Measurements from ENCODE around the gene PRKAR1B.

Gene PRKAR1B

DNA sequence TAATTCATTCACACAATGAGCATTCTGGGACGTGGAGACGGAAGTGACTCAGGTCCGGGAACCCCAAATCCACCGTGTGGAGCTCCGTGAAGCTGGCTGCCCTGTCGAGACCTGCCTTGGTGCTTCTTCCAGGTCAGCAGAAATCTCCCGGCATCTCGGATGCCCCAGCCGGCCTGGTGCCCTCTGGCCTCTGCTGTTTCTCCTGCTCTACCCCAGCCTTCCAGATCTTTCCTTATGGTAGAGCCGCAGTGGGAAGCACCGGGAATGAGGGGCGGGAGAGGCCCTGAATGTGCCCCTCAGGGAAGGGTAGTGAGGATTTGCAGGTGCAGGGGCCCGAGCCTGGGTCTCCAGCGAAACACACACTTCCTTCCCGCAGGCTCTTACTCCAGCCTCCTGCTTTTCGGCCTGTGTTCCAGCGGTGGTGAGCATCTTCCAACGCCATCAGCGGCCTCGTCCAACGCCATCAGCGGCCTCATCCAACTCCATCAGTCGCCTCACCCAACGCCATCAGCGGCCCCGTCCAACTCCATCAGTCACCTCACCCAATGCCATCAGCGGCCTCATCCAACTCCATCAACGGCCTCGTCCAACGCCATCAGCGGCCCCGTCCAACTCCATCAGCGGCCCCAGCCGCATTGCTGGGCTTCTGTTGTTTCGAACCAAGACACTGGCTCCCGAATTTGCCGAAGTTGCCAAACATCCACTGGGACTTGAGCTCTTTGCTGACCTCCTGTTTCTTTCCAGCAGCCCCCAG lies 150.4 kb downstream of the PRKAR1B start:
- DNase-seq (ENCODE audit: extremely low read depth, insufficient read length), result no peak
- no peaks in the 10 kb centered on the region for H3K36me3 ChIP-seq (ENCODE audit: control insufficient read depth, insufficient read depth, low read length)
- no peak overlapping the region for H3K4me3 ChIP-seq (replicated peaks; ENCODE audit: low read depth, low read length)
- no peaks in the 10 kb centered on the region for H3K27me3 ChIP-seq (replicated peaks; ENCODE audit: control insufficient read depth, insufficient read depth, low read length)
- no peak for TF ChIP-seq CTCF (IDR thresholded peaks at IDR 0.05; ENCODE audit: insufficient read depth, low read length, poor library complexity, severe bottlenecking)

- H3K4me3 ChIP-seq (replicated peaks; ENCODE audit: low read depth, low read length), result no peak overlapping the region
- H3K27me3 ChIP-seq (replicated peaks; ENCODE audit: control insufficient read depth, insufficient read depth, low read length), result no peaks in the 10 kb centered on the region
- DNase-seq (ENCODE audit: extremely low read depth, insufficient read length), result no peak
- no peak for TF ChIP-seq CTCF (IDR thresholded peaks at IDR 0.05; ENCODE audit: insufficient read depth, low read length, poor library complexity, severe bottlenecking)
- H3K36me3 ChIP-seq (ENCODE audit: control insufficient read depth, insufficient read depth, low read length), result no peaks in the 10 kb centered on the region
These were observed 151.4 kb downstream of the PRKAR1B start for GRCh38 chr7:575425-576366.

GRCh38 chr7:574661-575395 lies 152.3 kb downstream of the PRKAR1B start:
- no peak overlapping the region for H3K4me3 ChIP-seq (replicated peaks; ENCODE audit: low read depth, low read length)
- H3K36me3 ChIP-seq (ENCODE audit: control insufficient read depth, insufficient read depth, low read length), result no peaks in the 10 kb centered on the region
- TF ChIP-seq CTCF (IDR thresholded peaks at IDR 0.05; ENCODE audit: insufficient read depth, low read length, poor library complexity, severe bottlenecking), result no peak
- no peaks in the 10 kb centered on the region for H3K27me3 ChIP-seq (replicated peaks; ENCODE audit: control insufficient read depth, insufficient read depth, low read length)
- DNase-seq (ENCODE audit: extremely low read depth, insufficient read length), result no peak

GRCh38 chr7:573933-574381 lies 153.1 kb downstream of the PRKAR1B start:
- Histone ChIP-seq H3K36me3 (ENCODE audit: control insufficient read depth, insufficient read depth, low read length) (no peaks in the 10 kb centered on the region), H3K27me3 (replicated peaks; ENCODE audit: control insufficient read depth, insufficient read depth, low read length) (no peaks in the 10 kb centered on the region), H3K4me3 (replicated peaks; ENCODE audit: low read depth, low read length) (no peak overlapping the region)
- no peak for DNase-seq (ENCODE audit: extremely low read depth, insufficient read length)
- TF ChIP-seq CTCF (IDR thresholded peaks at IDR 0.05; ENCODE audit: insufficient read depth, low read length, poor library complexity, severe bottlenecking), result no peak

- no peak for DNase-seq (ENCODE audit: extremely low read depth, insufficient read length)
- TF ChIP-seq CTCF (IDR thresholded peaks at IDR 0.05; ENCODE audit: insufficient read depth, low read length, poor library complexity, severe bottlenecking), result no peak
- Histone ChIP-seq H3K4me3 (replicated peaks; ENCODE audit: low read depth, low read length) (no peak overlapping the region), H3K36me3 (ENCODE audit: control insufficient read depth, insufficient read depth, low read length) (no peaks in the 10 kb centered on the region), H3K27me3 (replicated peaks; ENCODE audit: control insufficient read depth, insufficient read depth, low read length) (no peaks in the 10 kb centered on the region)
These were observed 153.7 kb downstream of the PRKAR1B start for GRCh38 chr7:573269-573932.
